Stomach (tissue), 9 donors: ENCODE data around the gene TFDP2. TPM values are rescaled to one million over a fixed set of nuclear protein-coding genes. Genes with fewer than 3 reads are reported as not detected.
"Not testable (repeated sequence)": the region's sequence is repeated elsewhere in the genome, so short reads cannot be mapped to it uniquely, and the experiment has no call there.

ENCODE experiments used
- DNase-seq, 2 donors: peaks; one replicate each; pipeline versions ENCODE4 v3.0.0 to v3.0.0-alpha.2; 2013 to 2019
- H3K27ac ChIP-seq, 5 donors: fragments of 200-600 bp in 4 of 5; sonication (generic) in 4 of 5; one replicate each; pipeline ENCODE4 v1.5.1; 2013 to 2019; ENCODE audit warnings: mild to moderate bottlenecking in 1 of 5, moderate library complexity in 1 of 5
- H3K27me3 ChIP-seq, 3 donors: fragments of 200-600 bp; sonication (generic); one replicate each; pipeline ENCODE4 v1.5.1; 2017 to 2019; ENCODE audit warnings: mixed run types in 1 of 3
- H3K36me3 ChIP-seq, 4 donors: fragments of 200-600 bp; sonication (generic); 1 replicate in 3 of 4; 2 replicates in 1 of 4; pipeline ENCODE4 v1.5.1; 2016 to 2019
- H3K4me1 ChIP-seq, 4 donors: fragments of 200-600 bp; sonication (generic); one replicate each; pipeline ENCODE4 v1.5.1; 2016 to 2019
- H3K4me3 ChIP-seq, 4 donors: fragments of 200-600 bp; sonication (generic) in 3 of 4; one replicate each; pipeline ENCODE4 v1.5.1; 2016 to 2019; ENCODE audit warnings: mild to moderate bottlenecking in 1 of 4
- H3K9me3 ChIP-seq, 4 donors: fragments of 200-600 bp; sonication (generic); one replicate each; pipeline ENCODE4 v1.5.1; 2016 to 2019
- EP300 ChIP-seq: sonication (generic); formaldehyde crosslinking; IDR thresholded peaks from one replicate; pipeline ENCODE4 v1.6.1; 2017; ENCODE audit warnings: antibody characterized with exemption
- POLR2A ChIP-seq, 4 donors: fragments of 450-650 bp; IDR thresholded peaks; one replicate each; pipeline ENCODE4 v1.6.1; 2016; ENCODE audit warnings: antibody characterized with exemption in 4 of 4, control low read depth in 2 of 4, mild to moderate bottlenecking in 1 of 4, moderate library complexity in 1 of 4
- POLR2AphosphoS5 ChIP-seq, 3 donors: sonication (generic); formaldehyde crosslinking; IDR thresholded peaks; one replicate each; pipeline ENCODE4 v1.6.1; 2016; ENCODE audit warnings: antibody characterized with exemption in 3 of 3
- WGBS, 5 donors: extraction: QIAGEN DNeasy Blood & Tissue Kit in 3 of 5; methylation state at CpG; one replicate each; pipeline versions ENCODE4 v1.1.5 to v1.1.7; 2013 to 2018; 5-methylcytosine and 5-hydroxymethylcytosine counted together
- intact Hi-C: fragments of 100-400 bp; cut with DNase I; formaldehyde crosslinking; loops from one replicate; pipeline ENCODE4 v1.15.1; 2023; ENCODE audit warnings: low total_unique reads
- polyA plus RNA-seq, 3 donors: library from polyadenylated mRNA; stranded (reverse); fragments of 200-250 nt; gene quantifications; one replicate each; pipeline ENCODE4 v1.2.3, GENCODE V29; 2013
- total RNA-seq, 5 donors: library from RNA; depleted of rRNA; stranded (reverse); fragments of >200 nt; gene quantifications; one replicate each; pipeline versions ENCODE4 v1.1.0 to v1.2.3, GENCODE V29; 2014 to 2016
- TF ChIP-seq, protein P1 (sequence below), 7 experiments: fragments of 450-650 bp in 4 of 7; fragments of 200-600 bp in 3 of 7; sonication (generic) in 3 of 7; IDR thresholded peaks; one replicate each; pipeline ENCODE4 v1.5.1; 2016 to 2019; ENCODE audit warnings: antibody characterized with exemption in 7 of 7, control low read depth in 2 of 7, mild to moderate bottlenecking in 1 of 7
- donor health status: healthy with polysubstance abuse.
- donor health status: Bipolar disorder and iron deficiency.
- donor health status: healthy.

TFDP2 gene
- total and polyA plus RNA-seq, 8 donors, result 8.7 to 180 (median 55.7) TPM

DNA sequence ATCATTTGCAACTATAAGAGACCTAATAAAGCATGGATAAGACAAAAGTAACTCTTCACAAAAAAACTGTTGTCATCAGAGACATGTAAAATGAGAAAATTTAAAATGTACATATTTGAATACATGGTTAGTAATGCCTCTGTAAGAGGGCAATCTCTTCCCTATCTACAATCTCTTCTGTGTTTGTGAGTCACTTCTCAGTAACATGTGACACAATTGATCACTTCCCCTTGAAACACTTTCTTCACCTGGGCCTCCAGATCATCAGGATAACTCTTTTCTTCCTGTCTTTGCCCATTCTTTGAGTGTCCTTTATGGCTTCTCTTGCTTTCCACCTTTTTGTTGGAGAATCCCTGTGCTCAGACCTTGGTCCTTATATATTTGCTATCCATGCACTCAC lies 50.4 kb downstream of the TFDP2 start:
- no peaks in the 10 kb centered on the region for H3K4me1 ChIP-seq
- no peak for DNase-seq
- H3K4me3 ChIP-seq, result no peak overlapping the region
- no peaks in the 10 kb centered on the region for H3K9me3 ChIP-seq
- intact Hi-C loops, result no loop called here
- H3K27ac ChIP-seq, result no peak overlapping the region
- no peaks in the 10 kb centered on the region for H3K36me3 ChIP-seq
- TF ChIP-seq, protein P1, sequence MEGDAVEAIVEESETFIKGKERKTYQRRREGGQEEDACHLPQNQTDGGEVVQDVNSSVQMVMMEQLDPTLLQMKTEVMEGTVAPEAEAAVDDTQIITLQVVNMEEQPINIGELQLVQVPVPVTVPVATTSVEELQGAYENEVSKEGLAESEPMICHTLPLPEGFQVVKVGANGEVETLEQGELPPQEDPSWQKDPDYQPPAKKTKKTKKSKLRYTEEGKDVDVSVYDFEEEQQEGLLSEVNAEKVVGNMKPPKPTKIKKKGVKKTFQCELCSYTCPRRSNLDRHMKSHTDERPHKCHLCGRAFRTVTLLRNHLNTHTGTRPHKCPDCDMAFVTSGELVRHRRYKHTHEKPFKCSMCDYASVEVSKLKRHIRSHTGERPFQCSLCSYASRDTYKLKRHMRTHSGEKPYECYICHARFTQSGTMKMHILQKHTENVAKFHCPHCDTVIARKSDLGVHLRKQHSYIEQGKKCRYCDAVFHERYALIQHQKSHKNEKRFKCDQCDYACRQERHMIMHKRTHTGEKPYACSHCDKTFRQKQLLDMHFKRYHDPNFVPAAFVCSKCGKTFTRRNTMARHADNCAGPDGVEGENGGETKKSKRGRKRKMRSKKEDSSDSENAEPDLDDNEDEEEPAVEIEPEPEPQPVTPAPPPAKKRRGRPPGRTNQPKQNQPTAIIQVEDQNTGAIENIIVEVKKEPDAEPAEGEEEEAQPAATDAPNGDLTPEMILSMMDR (IDR thresholded peaks at IDR 0.05), result no peak
- TF ChIP-seq EP300, result no peak
- TF ChIP-seq POLR2AphosphoS5 (IDR thresholded peaks at IDR 0.05), result no peak
- no peak for TF ChIP-seq POLR2A (IDR thresholded peaks at IDR 0.05)
- no peaks in the 10 kb centered on the region for H3K27me3 ChIP-seq

DNA sequence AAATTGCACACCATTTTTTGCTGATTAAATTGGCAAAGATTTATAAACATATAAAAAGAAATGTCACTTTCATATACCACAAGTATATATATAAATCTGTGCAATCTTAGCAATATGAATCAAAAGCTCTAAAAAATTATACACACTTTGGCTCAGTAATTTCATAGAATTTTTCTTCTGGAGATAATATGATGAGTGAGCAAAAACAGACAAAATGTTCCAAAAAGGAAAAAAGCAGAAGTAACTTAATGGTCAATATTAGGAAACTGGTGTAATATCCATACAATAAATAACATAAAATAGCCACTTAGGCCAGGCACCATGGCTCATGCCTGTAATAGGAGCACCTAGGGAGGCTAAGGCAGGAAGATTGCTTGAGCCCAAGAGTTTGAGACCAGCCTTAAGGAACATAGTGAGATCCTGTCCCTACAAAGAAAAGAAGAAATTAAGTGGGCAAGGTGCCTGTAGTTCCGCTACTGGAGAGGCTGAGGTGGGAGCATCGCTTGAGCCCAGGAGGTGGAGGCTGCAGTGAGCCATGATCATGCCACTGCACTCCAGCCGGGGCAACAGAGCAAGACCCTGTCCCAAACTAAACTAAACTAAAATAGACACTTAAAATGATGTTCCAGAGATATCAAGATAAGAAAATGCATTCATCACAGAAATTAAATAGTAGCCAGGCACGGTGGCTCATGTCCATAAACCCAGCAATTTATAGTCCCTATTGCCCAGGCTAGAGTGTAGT lies 52.1 kb downstream of the TFDP2 start:
- no peaks in the 10 kb centered on the region for H3K36me3 ChIP-seq
- no peaks in the 10 kb centered on the region for H3K9me3 ChIP-seq
- no peak for TF ChIP-seq POLR2A (IDR thresholded peaks at IDR 0.05)
- no peak for TF ChIP-seq POLR2AphosphoS5 (IDR thresholded peaks at IDR 0.05)
- no peak for TF ChIP-seq EP300
- TF ChIP-seq, protein P1 (IDR thresholded peaks at IDR 0.05), result no peak
- H3K27me3 ChIP-seq, result no peaks in the 10 kb centered on the region
- 95 to 99% (median 96%) methylated on average over 4 of the region's 4 CpGs for WGBS, 5 donors
- H3K4me1 ChIP-seq, result no peaks in the 10 kb centered on the region
- DNase-seq, result no peak
- no peak overlapping the region for H3K27ac ChIP-seq
- no peak overlapping the region for H3K4me3 ChIP-seq
- intact Hi-C loops, result no loop called here

DNA sequence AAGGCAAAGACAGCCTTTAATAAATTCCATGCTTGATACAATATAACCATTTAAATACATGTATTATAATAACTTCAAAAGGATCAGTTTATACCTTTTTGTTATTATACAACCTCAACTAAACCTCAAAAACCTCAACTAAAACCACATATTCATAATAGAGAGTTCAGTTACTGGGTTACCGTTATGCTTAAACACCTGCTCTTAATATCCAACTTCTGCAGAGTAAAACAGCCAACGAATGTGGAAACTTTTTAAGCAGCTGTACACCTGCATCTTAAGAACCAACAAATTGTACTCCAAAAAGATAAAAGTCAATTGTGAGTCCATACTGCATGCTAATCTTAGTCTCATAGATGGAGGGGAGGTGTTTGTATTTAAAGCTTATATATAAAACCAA lies 53.5 kb downstream of the TFDP2 start:
- H3K4me3 ChIP-seq, result no peak overlapping the region
- H3K36me3 ChIP-seq, result no peaks in the 10 kb centered on the region
- no peak overlapping the region for H3K27ac ChIP-seq
- DNase-seq, result no peak
- TF ChIP-seq POLR2AphosphoS5 (IDR thresholded peaks at IDR 0.05) (no peak), POLR2A (IDR thresholded peaks at IDR 0.05) (no peak), EP300 (no peak)
- no peaks in the 10 kb centered on the region for H3K9me3 ChIP-seq
- H3K27me3 ChIP-seq, result no peaks in the 10 kb centered on the region
- intact Hi-C loops, result no loop called here
- no peaks in the 10 kb centered on the region for H3K4me1 ChIP-seq
- WGBS, 5 donors, result 60 to 82% (median 73%) methylated on average over 2 of the region's 2 CpGs

DNA sequence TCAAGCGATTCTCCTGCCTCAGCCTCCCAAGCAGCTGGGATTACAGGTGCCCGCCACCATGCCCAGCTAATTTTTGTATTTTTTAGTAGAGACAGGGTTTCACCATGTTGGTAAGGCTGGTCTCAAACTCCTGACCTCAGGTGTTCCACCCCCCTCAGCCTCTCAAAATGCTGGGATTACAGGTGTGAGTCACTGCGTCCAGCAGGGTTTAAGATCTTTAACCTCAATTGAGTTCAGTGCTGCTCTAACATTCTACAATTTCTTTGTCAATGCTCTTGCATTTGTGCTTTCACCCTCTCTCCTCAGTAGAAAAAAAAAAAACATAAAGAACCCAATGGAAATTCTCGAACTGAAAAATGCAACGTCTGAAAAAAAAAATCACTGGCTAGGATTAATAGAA lies 60.4 kb downstream of the TFDP2 start:
- DNase-seq, H3K4me3 ChIP-seq, H3K36me3 ChIP-seq, H3K27ac ChIP-seq, intact Hi-C loops, H3K27me3 ChIP-seq, H3K9me3 ChIP-seq, H3K4me1 ChIP-seq: not testable (repeated sequence)
- WGBS, 5 donors, result 88 to 94% (median 93%) methylated on average over 5 of the region's 5 CpGs

DNA sequence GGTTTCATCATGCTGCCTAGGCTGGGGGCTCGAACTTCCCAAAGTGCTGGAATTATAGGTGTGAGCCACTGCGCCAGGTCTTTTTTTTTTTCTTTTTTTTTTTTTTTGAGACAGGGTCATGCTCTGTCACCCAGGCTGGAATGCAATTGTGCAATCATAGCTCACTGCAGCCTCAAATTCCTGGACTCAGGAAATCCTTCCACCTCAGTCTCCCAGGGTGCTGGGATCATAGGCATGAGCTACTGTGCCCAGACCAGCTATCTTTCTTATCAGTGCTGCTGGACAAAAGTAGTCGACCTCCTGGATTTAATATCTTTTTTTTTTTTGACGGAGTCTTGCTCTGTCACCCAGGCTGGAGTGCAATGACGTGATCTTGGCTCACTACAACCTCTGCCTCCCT lies 60.8 kb downstream of the TFDP2 start:
- no peak overlapping the region for H3K27ac ChIP-seq

More for the DNA sequence above, 60.8 kb downstream of the TFDP2 start:
- WGBS, 5 donors, result 89 to 91% (median 90%) methylated on average over 5 of the region's 5 CpGs
- intact Hi-C loops, result no loop called here
- DNase-seq, result no peak
- TF ChIP-seq, protein P1 (IDR thresholded peaks at IDR 0.05), result no peak
- no peak for TF ChIP-seq POLR2A (IDR thresholded peaks at IDR 0.05)
- TF ChIP-seq POLR2AphosphoS5 (IDR thresholded peaks at IDR 0.05), result no peak
- no peak for TF ChIP-seq EP300
- Histone ChIP-seq H3K9me3 (peaks cover 0 to 3% (median 0%) of the 10 kb centered on the region in 4 donors), H3K36me3 (no peaks in the 10 kb centered on the region), H3K4me1 (no peaks in the 10 kb centered on the region), H3K4me3 (no peak overlapping the region), H3K27me3 (no peaks in the 10 kb centered on the region)
